HFF-Myc (cell line): ENCODE results near the gene CELF5.

ENCODE experiments used
- DNase-seq: peaks from one replicate; pipeline ENCODE4 v3.0.0-alpha.2; 2011; ENCODE audit warnings: low read depth; ENCODE audit errors: extremely low read depth
- H3K4me3 ChIP-seq: replicated peaks from 2 replicates; pipeline ENCODE4 v1.5.1; 2011; ENCODE audit warnings: low read depth, mild to moderate bottlenecking, control low read depth, low read length
- CTCF ChIP-seq: IDR thresholded peaks from 2 replicates; pipeline ENCODE4 v1.5.1; 2012; ENCODE audit warnings: mild to moderate bottlenecking, low read depth, low read length, control low read depth; ENCODE audit errors: missing control alignments

The CELF5 gene

GRCh38 chr19:3236272-3236671, 11.8 kb downstream of the CELF5 start:
- DNase-seq = no peak
- TF ChIP-seq CTCF = no peak
- no peak overlapping the region for H3K4me3 ChIP-seq

- no peak for TF ChIP-seq CTCF
- H3K4me3 ChIP-seq = no peak overlapping the region
- no peak for DNase-seq
Measured at GRCh38 chr19:3238066-3238561, 13.7 kb downstream of the CELF5 start.

GRCh38 chr19:3239367-3239766, 14.9 kb downstream of the CELF5 start:
- no peak for DNase-seq
- H3K4me3 ChIP-seq = no peak overlapping the region
- TF ChIP-seq CTCF = no peak

- DNase-seq = peak; percentile 37
Measured at GRCh38 chr19:3243819-3244700, 19.6 kb downstream of the CELF5 start.

GRCh38 chr19:3245050-3245449, 20.6 kb downstream of the CELF5 start:
- H3K4me3 ChIP-seq = no peak overlapping the region
- no peak for TF ChIP-seq CTCF
- no peak for DNase-seq

More at GRCh38 chr19:3243819-3244700, 19.6 kb downstream of the CELF5 start:
- no peak for TF ChIP-seq CTCF
- no peak overlapping the region for H3K4me3 ChIP-seq

- no peak overlapping the region for H3K4me3 ChIP-seq
- TF ChIP-seq CTCF = no peak
- no peak for DNase-seq
Measured at GRCh38 chr19:3248728-3249326, 24.4 kb downstream of the CELF5 start.
